HUES48 (cell line): ENCODE measurements around the gene CDC42BPB.

Source experiments
- H3K27ac ChIP-seq: one replicate; pipeline ENCODE4 v1.7.0; 2013; ENCODE audit warnings: low read depth, low read length, inconsistent platforms
- H3K27me3 ChIP-seq: 2 replicates; pipeline ENCODE4 v1.6.1; 2013; ENCODE audit warnings: mild to moderate bottlenecking, low read length; ENCODE audit not compliant: control insufficient read depth, insufficient read depth
- H3K36me3 ChIP-seq: 2 replicates; pipeline ENCODE4 v1.6.1; 2013; ENCODE audit warnings: low read length; ENCODE audit not compliant: control insufficient read depth, insufficient read depth
- H3K4me1 ChIP-seq: 2 replicates; pipeline ENCODE4 v1.6.1; 2013; ENCODE audit warnings: mild to moderate bottlenecking, low read length; ENCODE audit not compliant: control insufficient read depth, insufficient read depth
- H3K4me3 ChIP-seq: 2 replicates; pipeline ENCODE4 v1.5.1; 2013; ENCODE audit warnings: mild to moderate bottlenecking, low read depth, low read length
- H3K9ac ChIP-seq: 2 replicates; pipeline ENCODE4 v1.6.1; 2013; ENCODE audit warnings: mild to moderate bottlenecking, low read depth, low read length, moderate library complexity
- H3K9me3 ChIP-seq: 2 replicates; pipeline ENCODE4 v1.6.1; 2013; ENCODE audit warnings: low read length; ENCODE audit not compliant: control insufficient read depth, insufficient read depth

Gene CDC42BPB

DNA sequence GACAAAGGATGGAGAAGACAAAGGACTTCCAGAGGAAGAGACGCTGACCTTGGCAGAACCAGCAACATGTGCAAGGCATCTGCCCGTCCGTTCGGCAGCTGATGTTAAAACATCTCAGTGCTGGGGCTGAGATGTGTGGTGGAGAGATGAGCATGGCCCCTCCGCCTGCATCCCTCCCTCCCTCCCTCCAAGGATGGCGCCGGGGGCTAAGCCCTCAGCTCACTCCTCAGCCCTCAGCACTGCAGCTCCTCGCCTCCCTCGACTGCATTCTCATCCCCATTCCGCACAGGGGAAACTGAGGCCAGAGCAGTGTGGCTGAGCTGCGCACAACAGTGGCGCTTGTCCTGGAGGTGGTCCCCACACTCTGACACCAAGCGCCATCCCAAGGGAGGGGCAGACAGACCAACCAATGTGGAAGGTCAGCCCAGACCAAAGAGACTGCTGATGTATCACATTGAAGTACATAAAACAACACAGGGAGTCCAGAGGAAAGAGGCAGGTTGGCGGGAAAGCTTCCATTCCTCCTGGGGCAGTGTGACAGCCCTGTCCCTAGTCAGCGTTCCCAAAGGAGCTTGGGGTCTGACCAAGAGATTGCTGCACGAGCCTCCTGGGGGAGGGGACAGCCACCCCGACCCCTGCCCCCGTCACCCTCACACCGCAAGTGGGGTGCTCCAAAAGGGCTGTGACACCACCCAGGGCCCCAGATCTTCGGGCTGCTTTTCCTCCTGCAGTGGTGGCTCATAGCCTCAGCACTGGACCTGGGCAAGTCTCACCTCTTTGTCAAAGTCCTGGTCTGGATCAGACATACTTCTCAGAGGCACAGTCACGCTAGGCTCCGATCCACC, 119.8 kb downstream of the CDC42BPB start:
- Histone ChIP-seq H3K4me3 (no peak overlapping the region), H3K4me1 (no peaks in the 10 kb centered on the region), H3K36me3 (peaks cover 57% of the 10 kb centered on the region), H3K27ac (no peak overlapping the region), H3K27me3 (no peaks in the 10 kb centered on the region), H3K9me3 (no peaks in the 10 kb centered on the region), H3K9ac (no peak overlapping the region)

- Histone ChIP-seq H3K4me3 (no peak overlapping the region), H3K27ac (no peak overlapping the region), H3K4me1 (no peaks in the 10 kb centered on the region), H3K9ac (no peak overlapping the region), H3K9me3 (no peaks in the 10 kb centered on the region), H3K27me3 (peaks cover 11% of the 10 kb centered on the region), H3K36me3 (peaks cover 40% of the 10 kb centered on the region)
Observed at GRCh38 chr14:102935756-102936155, 121.6 kb downstream of the CDC42BPB start.

GRCh38 chr14:102933618-102934231, 123.6 kb downstream of the CDC42BPB start:
- peaks cover 3% of the 10 kb centered on the region; the same call in 1 of the 2 replicates for H3K4me1 ChIP-seq
- no peak overlapping the region for H3K27ac ChIP-seq

GRCh38 chr14:102932484-102933248, 124.7 kb downstream of the CDC42BPB start:
- H3K27me3 ChIP-seq: peaks cover 40% of the 10 kb centered on the region
- H3K4me1 ChIP-seq: peaks cover 3% of the 10 kb centered on the region; the same call in 1 of the 2 replicates
- no peaks in the 10 kb centered on the region for H3K9me3 ChIP-seq
- no peak overlapping the region for H3K9ac ChIP-seq
- no peak overlapping the region for H3K4me3 ChIP-seq
- peaks cover 14% of the 10 kb centered on the region for H3K36me3 ChIP-seq
- no peak overlapping the region for H3K27ac ChIP-seq

More at GRCh38 chr14:102933618-102934231, 123.6 kb downstream of the CDC42BPB start:
- Histone ChIP-seq H3K9ac (no peak overlapping the region), H3K27me3 (peaks cover 31% of the 10 kb centered on the region), H3K9me3 (no peaks in the 10 kb centered on the region), H3K36me3 (peaks cover 22% of the 10 kb centered on the region), H3K4me3 (no peak overlapping the region)

DNA sequence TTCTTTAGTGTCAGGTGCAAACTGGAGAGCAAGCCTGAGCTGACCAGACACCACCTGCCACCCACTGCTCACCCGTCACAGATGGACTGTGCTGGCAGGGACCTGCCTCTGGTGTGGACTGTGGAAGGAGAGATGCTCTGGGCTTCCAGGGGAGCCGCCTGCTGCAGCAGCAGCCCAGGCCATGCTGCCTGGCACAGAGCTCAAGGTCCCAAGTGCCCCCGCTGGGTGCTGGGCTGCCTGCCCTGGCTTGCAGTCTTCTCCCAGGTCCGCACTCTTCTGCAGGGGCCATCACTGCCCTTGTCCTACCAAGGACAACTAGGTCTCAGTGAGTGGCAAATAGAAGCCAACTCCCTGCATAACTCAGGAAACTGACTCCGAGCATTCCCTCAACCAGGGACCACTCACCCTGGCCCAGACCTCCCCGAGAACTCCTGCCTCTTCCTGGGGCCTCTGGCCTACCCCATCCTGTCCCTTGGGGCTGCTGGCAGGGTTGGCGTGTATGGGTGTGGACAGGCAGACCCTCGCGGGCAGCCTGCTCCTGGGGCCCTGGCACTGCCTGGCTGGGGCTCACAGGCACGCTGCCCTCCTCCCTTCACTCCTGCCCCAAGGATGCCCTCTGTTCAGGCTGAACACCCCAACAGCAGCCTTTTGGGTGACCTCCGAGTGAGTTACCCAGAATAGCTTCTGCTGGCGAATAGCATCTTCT, 125.6 kb downstream of the CDC42BPB start:
- Histone ChIP-seq H3K27ac (no peak overlapping the region), H3K9ac (no peak overlapping the region), H3K4me1 (peaks cover 9% of the 10 kb centered on the region; the same call in 1 of the 2 replicates), H3K36me3 (peaks cover 11% of the 10 kb centered on the region), H3K9me3 (no peaks in the 10 kb centered on the region), H3K4me3 (no peak overlapping the region), H3K27me3 (peaks cover 50% of the 10 kb centered on the region)

- H3K9me3 ChIP-seq: no peaks in the 10 kb centered on the region
- peaks cover 11% of the 10 kb centered on the region for H3K36me3 ChIP-seq
- no peak overlapping the region for H3K9ac ChIP-seq
- peaks cover 13% of the 10 kb centered on the region for H3K4me1 ChIP-seq
- H3K4me3 ChIP-seq: peak overlapping the region; percentile 17; the same call in 1 of the 2 replicates
- no peak overlapping the region for H3K27ac ChIP-seq
- H3K27me3 ChIP-seq: peaks cover 57% of the 10 kb centered on the region
Observed at GRCh38 chr14:102930753-102931579, 126.4 kb downstream of the CDC42BPB start.

DNA sequence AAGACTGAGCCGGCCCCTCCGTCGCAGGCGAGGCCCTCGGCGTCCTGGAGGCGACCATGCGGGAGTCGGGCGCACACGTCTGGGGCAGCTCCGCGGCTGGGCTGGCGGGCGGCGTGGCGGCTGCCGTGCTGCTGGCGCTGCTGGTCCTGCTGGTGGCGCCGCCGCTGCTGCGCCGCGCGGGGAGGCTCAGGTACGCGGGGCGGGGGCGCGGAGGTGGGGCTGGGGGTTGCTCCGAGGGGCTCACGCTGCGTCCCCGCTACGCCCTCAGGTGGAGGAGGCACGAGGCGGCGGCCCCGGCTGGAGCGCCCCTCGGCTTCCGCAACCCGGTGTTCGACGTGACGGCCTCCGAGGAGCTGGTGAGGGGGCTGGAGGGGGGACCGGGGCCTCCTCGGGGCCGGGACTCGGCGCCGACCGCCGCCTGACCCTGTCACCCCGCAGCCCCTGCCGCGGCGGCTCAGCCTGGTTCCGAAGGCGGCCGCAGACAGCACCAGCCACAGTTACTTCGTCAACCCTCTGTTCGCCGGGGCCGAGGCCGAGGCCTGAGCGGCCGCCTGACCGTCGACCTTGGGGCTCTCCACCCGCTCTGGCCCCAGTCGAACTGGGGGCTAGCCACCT, 127.1 kb downstream of the CDC42BPB start:
- Histone ChIP-seq H3K4me3 (peak overlapping the region; percentile 76; the same call in 1 of the 2 replicates), H3K27me3 (peaks cover 64% of the 10 kb centered on the region)

GRCh38 chr14:102929241-102930137, 127.9 kb downstream of the CDC42BPB start:
- Histone ChIP-seq H3K36me3 (peaks cover 11% of the 10 kb centered on the region), H3K9me3 (no peaks in the 10 kb centered on the region), H3K4me1 (peaks cover 18% of the 10 kb centered on the region), H3K4me3 (peak overlapping the region; percentile 76), H3K27ac (no peak overlapping the region), H3K9ac (no peak overlapping the region), H3K27me3 (peaks cover 72% of the 10 kb centered on the region)

More for the DNA sequence above, 127.1 kb downstream of the CDC42BPB start:
- no peak overlapping the region for H3K27ac ChIP-seq
- H3K9ac ChIP-seq: no peak overlapping the region
- peaks cover 11% of the 10 kb centered on the region for H3K36me3 ChIP-seq
- no peaks in the 10 kb centered on the region for H3K9me3 ChIP-seq
- peaks cover 18% of the 10 kb centered on the region for H3K4me1 ChIP-seq
